Ovary (tissue), 9 donors: ENCODE results near the gene STRN. TPM values are rescaled to one million over a fixed set of nuclear protein-coding genes. Genes with fewer than 3 reads are reported as not detected.

Source experiments
- DNase-seq, 5 donors: peaks; one replicate each; pipeline ENCODE4 v3.0.0-alpha.2; 2019 to 2020
- H3K27ac ChIP-seq, 2 donors: fragments of 200-600 bp; one replicate each; pipeline versions ENCODE4 v1.5.1 to v1.8.0; 2019 to 2022
- H3K27me3 ChIP-seq: fragments of 200-600 bp; one replicate; pipeline ENCODE4 v1.8.0; 2022
- H3K36me3 ChIP-seq: fragments of 200-600 bp; sonication (generic); one replicate; pipeline ENCODE4 v1.5.1; 2019
- H3K4me1 ChIP-seq: one replicate; pipeline ENCODE4 v1.8.1; 2013; ENCODE audit warnings: mild to moderate bottlenecking, moderate library complexity; ENCODE audit not compliant: insufficient read depth
- H3K4me3 ChIP-seq: fragments of 200-600 bp; sonication (generic); one replicate; pipeline ENCODE4 v1.5.1; 2017
- H3K9me3 ChIP-seq, 2 donors: fragments of 200-600 bp in 1 of 2; sonication (generic) in 1 of 2; one replicate each; pipeline versions ENCODE4 v1.5.1 to v1.8.1; 2013 to 2019; ENCODE audit warnings: mild to moderate bottlenecking in 1 of 2, moderate library complexity in 1 of 2
- CTCF ChIP-seq, 3 donors: fragments of 450-650 bp in 2 of 3; fragments of 200-600 bp in 1 of 3; IDR thresholded peaks; one replicate each; pipeline versions ENCODE4 v1.5.1 to v1.8.0; 2016 to 2022; ENCODE audit warnings: antibody characterized with exemption in 3 of 3, mild to moderate bottlenecking in 1 of 3
- EP300 ChIP-seq: sonication (generic); formaldehyde crosslinking; IDR thresholded peaks from one replicate; pipeline ENCODE4 v1.6.1; 2017; ENCODE audit warnings: antibody characterized with exemption
- POLR2A ChIP-seq: fragments of 450-650 bp; IDR thresholded peaks from one replicate; pipeline ENCODE4 v1.6.1; 2017; ENCODE audit warnings: antibody characterized with exemption, mild to moderate bottlenecking, moderate library complexity
- WGBS, 3 donors: extraction: QIAGEN DNeasy Blood & Tissue Kit in 1 of 3; methylation state at CpG; one replicate each; pipeline versions ENCODE4 v1.1.5 to v1.1.7; 2013 to 2017; 5-methylcytosine and 5-hydroxymethylcytosine counted together
- intact Hi-C, 4 donors: fragments of 100-400 bp; cut with DNase I; formaldehyde crosslinking; loops; one replicate each; pipeline versions ENCODE4 v1.11.0 to v1.15.1; 2022 to 2023
- polyA plus RNA-seq, 2 donors: library from polyadenylated mRNA; stranded (reverse); fragments of 200-250 nt in 1 of 2; fragments of 350-450 nt in 1 of 2; fragmentation: Illumina TruSeq in 1 of 2; extraction: RNeasy Lipid Tissue Mini Kit (QIAGEN cat#74804) in 1 of 2; gene quantifications; one replicate each; pipeline ENCODE4 v1.2.3, GENCODE V29; 2013 to 2014
- total RNA-seq, 7 donors: library from RNA; depleted of rRNA in 2 of 7; stranded (reverse); fragments of >200 nt in 2 of 7; fragmentation: NEBNext Ultra II Directional in 3 of 7; extraction: Animal tissue kit (Norgen Biotek cat#: 25700) in 3 of 7; gene quantifications; one replicate each; pipeline versions ENCODE4 v1.1.0 to v1.2.4, GENCODE V29; 2016 to 2023
- donor health status: DM: no; HTN: no; CAD: no; lungs with moderate emphysema.
- donor health status: DM: no; HTN: no; CAD: no.
- donor health status: Bipolar disorder and iron deficiency.
- donor health status: DM: yes; HTN: yes; CAD: no.
- donor health status: DM: no; HTN: no; CAD: no.
- donor health status: DM: yes; HTN: yes; CAD: no.

STRN gene
- total and polyA plus RNA-seq, 9 donors, result 5.7 to 23.1 (median 18.2) TPM

GRCh38 chr2:36819095-36819711 is 147.1 kb downstream of the STRN start:
- intact Hi-C loops, result no loop called here
- Histone ChIP-seq H3K36me3 (no peaks in the 10 kb centered on the region), H3K27ac (no peak overlapping the region), H3K4me3 (no peak overlapping the region), H3K9me3 (no peaks in the 10 kb centered on the region), H3K4me1 (no peaks in the 10 kb centered on the region), H3K27me3 (no peaks in the 10 kb centered on the region)
- no peak for TF ChIP-seq POLR2A
- no peak for TF ChIP-seq CTCF (IDR thresholded peaks at IDR 0.05)
- no peak for TF ChIP-seq EP300
- 86 to 91% (median 89%) methylated on average over 4 of the region's 4 CpGs for WGBS, 3 donors
- DNase-seq, result no peak

- Histone ChIP-seq H3K36me3 (no peaks in the 10 kb centered on the region), H3K4me1 (no peaks in the 10 kb centered on the region), H3K27ac (no peak overlapping the region), H3K4me3 (no peak overlapping the region), H3K27me3 (no peaks in the 10 kb centered on the region), H3K9me3 (no peaks in the 10 kb centered on the region)
- TF ChIP-seq CTCF (IDR thresholded peaks at IDR 0.05) (no peak), POLR2A (no peak), EP300 (no peak)
- 55 to 75% (median 70%) methylated on average over 2 of the region's 2 CpGs for WGBS, 3 donors
- no peak for DNase-seq
- intact Hi-C loops, result no loop called here
Observed at GRCh38 chr2:36818542-36818941, 147.8 kb downstream of the STRN start.

GRCh38 chr2:36812196-36812595 is 154.1 kb downstream of the STRN start:
- Histone ChIP-seq H3K9me3 (no peaks in the 10 kb centered on the region), H3K27ac (no peak overlapping the region), H3K27me3 (no peaks in the 10 kb centered on the region), H3K36me3 (no peaks in the 10 kb centered on the region), H3K4me1 (no peaks in the 10 kb centered on the region), H3K4me3 (no peak overlapping the region)
- intact Hi-C loops, result no loop called here
- WGBS, 3 donors, result 47 to 66% (median 58%) methylated on average over 6 of the region's 6 CpGs
- no peak for TF ChIP-seq EP300
- TF ChIP-seq POLR2A, result no peak
- TF ChIP-seq CTCF (IDR thresholded peaks at IDR 0.05), result no peak
- DNase-seq, result no peak

- WGBS, 3 donors, result 95 to 99% (median 96%) methylated on average over 5 of the region's 5 CpGs
- TF ChIP-seq CTCF (IDR thresholded peaks at IDR 0.05) (no peak), POLR2A (no peak), EP300 (no peak)
- no peaks in the 10 kb centered on the region for H3K9me3 ChIP-seq
Observed at GRCh38 chr2:36811071-36811470, 155.3 kb downstream of the STRN start.

More at GRCh38 chr2:36811071-36811470, 155.3 kb downstream of the STRN start:
- Histone ChIP-seq H3K36me3 (no peaks in the 10 kb centered on the region), H3K4me1 (no peaks in the 10 kb centered on the region), H3K27me3 (no peaks in the 10 kb centered on the region), H3K27ac (no peak overlapping the region), H3K4me3 (no peak overlapping the region)
- no peak for DNase-seq
- intact Hi-C loops, result no loop called here
